Neutrophil (primary cell): Measurements from ENCODE around the gene ABCC5.

ENCODE experiments used
- H3K27ac ChIP-seq: fragments of 200-600 bp; sonication (generic); 2 replicates; pipeline ENCODE4 v1.5.1; 2016; ENCODE audit warnings: mild to moderate bottlenecking, moderate library complexity
- H3K27me3 ChIP-seq: fragments of 200-600 bp; sonication (generic); 2 replicates; pipeline ENCODE4 v1.6.0; 2016; ENCODE audit warnings: mild to moderate bottlenecking
- H3K36me3 ChIP-seq: fragments of 200-600 bp; sonication (generic); 2 replicates; pipeline ENCODE4 v1.5.1; 2017
- H3K4me1 ChIP-seq, 2 experiments: fragments of 200-600 bp in 1 of 2; sonication (generic) in 1 of 2; 1 replicate in 1 of 2; 2 replicates in 1 of 2; pipeline versions ENCODE4 v1.5.1 to v1.6.1; 2013 to 2016; ENCODE audit warnings: low read depth in 1 of 2, low read length in 1 of 2, mild to moderate bottlenecking in 1 of 2, moderate library complexity in 1 of 2; ENCODE audit not compliant: control insufficient read depth in 1 of 2, insufficient read depth in 1 of 2
- H3K4me3 ChIP-seq, 2 experiments: fragments of 200-600 bp in 1 of 2; sonication (generic) in 1 of 2; 1 replicate in 1 of 2; 2 replicates in 1 of 2; pipeline ENCODE4 v1.5.1; 2013 to 2016; ENCODE audit warnings: low read depth in 1 of 2, low read length in 1 of 2, mild to moderate bottlenecking in 1 of 2, moderate library complexity in 1 of 2
- H3K9me3 ChIP-seq: fragments of 200-600 bp; sonication (generic); 2 replicates; pipeline ENCODE4 v1.5.1; 2016
- TF ChIP-seq, protein P1 (sequence below): fragments of 200-600 bp; sonication (generic); IDR thresholded peaks from 2 replicates; pipeline ENCODE4 v1.5.1; 2016; ENCODE audit warnings: antibody characterized with exemption

The ABCC5 gene

GRCh38 chr3:183904833-183905780 is 112.6 kb downstream of the ABCC5 start:
- TF ChIP-seq, protein P1, sequence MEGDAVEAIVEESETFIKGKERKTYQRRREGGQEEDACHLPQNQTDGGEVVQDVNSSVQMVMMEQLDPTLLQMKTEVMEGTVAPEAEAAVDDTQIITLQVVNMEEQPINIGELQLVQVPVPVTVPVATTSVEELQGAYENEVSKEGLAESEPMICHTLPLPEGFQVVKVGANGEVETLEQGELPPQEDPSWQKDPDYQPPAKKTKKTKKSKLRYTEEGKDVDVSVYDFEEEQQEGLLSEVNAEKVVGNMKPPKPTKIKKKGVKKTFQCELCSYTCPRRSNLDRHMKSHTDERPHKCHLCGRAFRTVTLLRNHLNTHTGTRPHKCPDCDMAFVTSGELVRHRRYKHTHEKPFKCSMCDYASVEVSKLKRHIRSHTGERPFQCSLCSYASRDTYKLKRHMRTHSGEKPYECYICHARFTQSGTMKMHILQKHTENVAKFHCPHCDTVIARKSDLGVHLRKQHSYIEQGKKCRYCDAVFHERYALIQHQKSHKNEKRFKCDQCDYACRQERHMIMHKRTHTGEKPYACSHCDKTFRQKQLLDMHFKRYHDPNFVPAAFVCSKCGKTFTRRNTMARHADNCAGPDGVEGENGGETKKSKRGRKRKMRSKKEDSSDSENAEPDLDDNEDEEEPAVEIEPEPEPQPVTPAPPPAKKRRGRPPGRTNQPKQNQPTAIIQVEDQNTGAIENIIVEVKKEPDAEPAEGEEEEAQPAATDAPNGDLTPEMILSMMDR = no peak
- H3K27ac ChIP-seq = no peak overlapping the region
- H3K36me3 ChIP-seq = no peaks in the 10 kb centered on the region
- no peak overlapping the region for H3K4me3 ChIP-seq
- no peaks in the 10 kb centered on the region for H3K9me3 ChIP-seq
- H3K27me3 ChIP-seq = peaks cover 15% of the 10 kb centered on the region
- H3K4me1 ChIP-seq = no peaks in the 10 kb centered on the region

DNA sequence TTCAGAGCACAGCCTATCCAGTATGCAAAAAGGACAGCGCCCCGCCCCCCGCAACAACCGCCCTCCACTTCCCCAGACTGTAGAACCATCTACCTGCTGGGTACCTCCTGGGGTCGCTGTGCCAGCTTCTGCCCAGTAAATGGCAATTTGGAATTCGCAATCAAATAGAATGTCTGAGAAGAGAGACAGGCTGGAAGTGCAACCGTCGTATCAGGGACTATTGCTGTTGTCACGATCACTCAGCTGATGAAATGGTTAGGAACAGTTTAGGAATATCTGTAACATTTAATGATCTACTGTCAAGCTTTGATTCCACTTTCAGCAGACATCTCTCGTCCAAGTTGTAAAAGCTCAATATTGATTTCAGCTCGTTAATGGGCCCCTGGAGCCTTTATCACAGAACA is 119.7 kb downstream of the ABCC5 start:
- peaks cover 28% of the 10 kb centered on the region for H3K27me3 ChIP-seq
- no peak overlapping the region for H3K4me3 ChIP-seq
- H3K36me3 ChIP-seq = no peaks in the 10 kb centered on the region
- no peaks in the 10 kb centered on the region for H3K9me3 ChIP-seq
- H3K27ac ChIP-seq = no peak overlapping the region
- TF ChIP-seq, protein P1 = no peak
- no peaks in the 10 kb centered on the region for H3K4me1 ChIP-seq

DNA sequence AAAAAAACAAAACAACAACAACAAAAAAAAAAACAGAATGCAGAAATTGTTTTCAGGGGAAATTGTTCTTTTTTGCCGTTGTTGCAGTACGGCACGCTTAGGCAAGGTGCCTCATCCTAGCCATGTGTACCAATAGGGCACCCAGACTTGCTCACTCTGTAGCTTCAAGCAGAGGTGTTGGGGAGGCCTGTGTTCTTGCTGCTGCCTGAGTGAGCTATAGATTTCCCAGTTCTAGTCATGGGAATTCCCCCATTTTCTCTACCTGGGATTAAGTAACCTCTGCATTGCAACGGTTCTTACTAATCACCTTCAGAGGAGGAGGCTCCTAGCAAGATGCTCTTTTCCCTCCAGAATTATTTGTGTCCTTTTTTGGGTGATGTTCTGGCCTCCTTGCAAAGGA is 120.1 kb downstream of the ABCC5 start:
- Histone ChIP-seq H3K4me3 (no peak overlapping the region), H3K4me1 (no peaks in the 10 kb centered on the region), H3K27ac (no peak overlapping the region), H3K9me3 (no peaks in the 10 kb centered on the region), H3K36me3 (no peaks in the 10 kb centered on the region), H3K27me3 (peaks cover 32% of the 10 kb centered on the region)
- TF ChIP-seq, protein P1 = no peak

- Histone ChIP-seq H3K4me1 (no peaks in the 10 kb centered on the region), H3K27ac (no peak overlapping the region), H3K4me3 (no peak overlapping the region), H3K9me3 (no peaks in the 10 kb centered on the region), H3K36me3 (no peaks in the 10 kb centered on the region), H3K27me3 (peaks cover 34% of the 10 kb centered on the region)
- TF ChIP-seq, protein P1 = no peak
Measured at GRCh38 chr3:183896610-183897009, 121.1 kb downstream of the ABCC5 start.

DNA sequence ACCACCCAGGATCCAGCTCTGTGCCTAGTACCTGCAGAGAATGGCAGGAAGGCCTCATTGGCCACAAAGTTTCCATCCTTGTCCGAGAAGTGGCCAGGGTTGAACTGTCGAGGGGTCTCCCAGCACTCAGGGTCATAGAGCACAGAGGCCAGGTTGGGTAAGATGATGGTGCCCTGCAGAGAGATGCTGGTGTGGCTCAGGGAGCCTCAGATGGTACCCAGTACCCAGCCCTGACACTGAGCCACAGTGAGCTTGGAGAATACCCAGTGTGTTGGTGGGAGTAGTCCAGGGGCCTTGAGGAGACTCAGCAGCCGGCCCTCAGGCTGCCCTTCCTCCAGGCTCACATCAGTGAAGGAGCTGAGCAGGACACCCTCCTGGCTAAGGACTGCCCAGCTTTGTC is 121.5 kb downstream of the ABCC5 start:
- TF ChIP-seq, protein P1 = no peak
- H3K27me3 ChIP-seq = peaks cover 30% of the 10 kb centered on the region
- no peak overlapping the region for H3K27ac ChIP-seq
- H3K9me3 ChIP-seq = no peaks in the 10 kb centered on the region
- H3K4me1 ChIP-seq = no peaks in the 10 kb centered on the region
- no peaks in the 10 kb centered on the region for H3K36me3 ChIP-seq
- H3K4me3 ChIP-seq = no peak overlapping the region
